HEK293 (cell line): Measurements from ENCODE around the gene GADD45G.

ENCODE experiments used
- GLI2 ChIP-seq: fragments of 450-650 bp; formaldehyde crosslinking; IDR thresholded peaks from 2 replicates; pipeline ENCODE4; 2017; ENCODE audit warnings: missing biosample characterization, missing genetic modification characterization, low read depth, borderline replicate concordance
- KLF17 ChIP-seq: fragments of 450-650 bp; formaldehyde crosslinking; IDR thresholded peaks from 2 replicates; pipeline ENCODE4 v1.5.1; 2016; ENCODE audit warnings: missing biosample characterization, missing genetic modification characterization
- KLF8 ChIP-seq: fragments of 450-650 bp; formaldehyde crosslinking; IDR thresholded peaks from 2 replicates; pipeline ENCODE4 v1.5.1; 2016; ENCODE audit warnings: missing biosample characterization, missing genetic modification characterization
- SCRT2 ChIP-seq: fragments of 450-650 bp; formaldehyde crosslinking; IDR thresholded peaks from 2 replicates; pipeline ENCODE4 v1.5.1; 2016; ENCODE audit warnings: missing biosample characterization, missing genetic modification characterization
- ZBTB21 ChIP-seq: fragments of 450-650 bp; formaldehyde crosslinking; IDR thresholded peaks from 2 replicates; pipeline ENCODE4 v1.5.1; 2017; ENCODE audit warnings: missing biosample characterization, missing genetic modification characterization
- ZBTB44 ChIP-seq: fragments of 450-650 bp; IDR thresholded peaks from 2 replicates; pipeline ENCODE4 v1.5.1; 2018; ENCODE audit warnings: missing biosample characterization, mild to moderate bottlenecking, missing genetic modification characterization
- ZBTB49 ChIP-seq: fragments of 450-650 bp; formaldehyde crosslinking; IDR thresholded peaks from 2 replicates; pipeline ENCODE4 v1.5.1; 2016; ENCODE audit warnings: missing biosample characterization, missing genetic modification characterization, low read depth
- ZBTB8A ChIP-seq: fragments of 450-650 bp; formaldehyde crosslinking; IDR thresholded peaks from 2 replicates; pipeline ENCODE4 v1.5.1; 2016; ENCODE audit warnings: missing biosample characterization, missing genetic modification characterization
- ZFP41 ChIP-seq: fragments of 450-650 bp; formaldehyde crosslinking; IDR thresholded peaks from 2 replicates; pipeline ENCODE4 v1.5.1; 2016; ENCODE audit warnings: missing biosample characterization, missing genetic modification characterization, borderline replicate concordance
- ZNF121 ChIP-seq: fragments of 450-650 bp; formaldehyde crosslinking; IDR thresholded peaks from 2 replicates; pipeline ENCODE4 v1.5.1; 2016; ENCODE audit warnings: missing biosample characterization, missing genetic modification characterization
- ZNF214 ChIP-seq: fragments of 450-650 bp; formaldehyde crosslinking; IDR thresholded peaks from 2 replicates; pipeline ENCODE4 v1.5.1; 2017; ENCODE audit warnings: missing biosample characterization, mild to moderate bottlenecking, missing genetic modification characterization, borderline replicate concordance
- ZNF37A ChIP-seq: fragments of 450-650 bp; IDR thresholded peaks from 2 replicates; pipeline ENCODE4 v1.5.1; 2018; ENCODE audit warnings: missing biosample characterization, missing genetic modification characterization
- ZNF394 ChIP-seq: fragments of 450-650 bp; formaldehyde crosslinking; IDR thresholded peaks from 2 replicates; pipeline ENCODE4 v1.5.1; 2016; ENCODE audit warnings: missing biosample characterization, missing genetic modification characterization, mild to moderate bottlenecking, moderate library complexity, borderline replicate concordance
- ZNF549 ChIP-seq: fragments of 450-650 bp; IDR thresholded peaks from 2 replicates; pipeline ENCODE4 v1.5.1; 2018; ENCODE audit warnings: missing biosample characterization, missing genetic modification characterization, mild to moderate bottlenecking, inconsistent platforms, moderate library complexity
- ZNF558 ChIP-seq: fragments of 450-650 bp; formaldehyde crosslinking; IDR thresholded peaks from 2 replicates; pipeline ENCODE4 v1.5.1; 2016; ENCODE audit warnings: missing biosample characterization, missing genetic modification characterization
- ZNF561 ChIP-seq: fragments of 450-650 bp; IDR thresholded peaks from 2 replicates; pipeline ENCODE4 v1.5.1; 2018; ENCODE audit warnings: missing biosample characterization, missing genetic modification characterization, borderline replicate concordance
- ZNF580 ChIP-seq: fragments of 450-650 bp; formaldehyde crosslinking; IDR thresholded peaks from 2 replicates; pipeline ENCODE4 v1.5.1; 2016; ENCODE audit warnings: missing biosample characterization, missing genetic modification characterization
- ZNF600 ChIP-seq: fragments of 450-650 bp; formaldehyde crosslinking; IDR thresholded peaks from 2 replicates; pipeline ENCODE4 v1.5.1; 2016; ENCODE audit warnings: missing biosample characterization, missing genetic modification characterization
- ZNF654 ChIP-seq: fragments of 450-650 bp; formaldehyde crosslinking; IDR thresholded peaks from 2 replicates; pipeline ENCODE4 v1.5.1; 2016; ENCODE audit warnings: low read depth, missing biosample characterization, missing genetic modification characterization
- ZNF777 ChIP-seq: fragments of 450-650 bp; formaldehyde crosslinking; IDR thresholded peaks from 2 replicates; pipeline ENCODE4 v1.5.1; 2017; ENCODE audit warnings: missing biosample characterization, missing genetic modification characterization, borderline replicate concordance
- ZNF830 ChIP-seq: fragments of 450-650 bp; IDR thresholded peaks from 2 replicates; pipeline ENCODE4 v1.5.0; 2018; ENCODE audit warnings: missing biosample characterization, missing genetic modification characterization, low read depth, mild to moderate bottlenecking, moderate library complexity
- ZSCAN23 ChIP-seq: fragments of 450-650 bp; formaldehyde crosslinking; IDR thresholded peaks from 2 replicates; pipeline ENCODE4 v1.5.1; 2016; ENCODE audit warnings: missing biosample characterization, missing genetic modification characterization

Gene GADD45G

GRCh38 chr9:89603767-89604665, 796 bp upstream of the GADD45G start (continued):
- TF ChIP-seq ZNF549 (tag by site-specific recombination) = no peak
- TF ChIP-seq SCRT2 (tag by site-specific recombination) = no peak
- TF ChIP-seq ZNF830 (tag by site-specific recombination) = no peak
- peak; percentile 37; the same call in 1 of the 2 replicates for TF ChIP-seq ZNF561
- TF ChIP-seq ZNF394 (tag by site-specific recombination) = no peak
- TF ChIP-seq ZBTB44 = peak; percentile 37; the same call in 1 of the 2 replicates
- TF ChIP-seq ZNF580 = no peak
- TF ChIP-seq ZBTB8A (tag by site-specific recombination) = peak; percentile 42; the same call in 1 of the 2 replicates
- TF ChIP-seq ZNF600 (tag by site-specific recombination) = 0 out of 2 replicates have a peak, but pooled peaks have one; percentile 15
- TF ChIP-seq ZNF558 (tag by site-specific recombination) = no peak
- no peak for TF ChIP-seq ZSCAN23 (tag by site-specific recombination)
- no peak for TF ChIP-seq KLF8 (tag by site-specific recombination)
- TF ChIP-seq GLI2 (tag by site-specific recombination) = no peak
- TF ChIP-seq ZNF654 (tag by site-specific recombination) = peak; percentile 26
- TF ChIP-seq ZBTB21 (tag by site-specific recombination) = no peak
- TF ChIP-seq ZFP41 (tag by site-specific recombination) = no peak
- TF ChIP-seq ZNF37A (tag by site-specific recombination) = no peak
- no peak for TF ChIP-seq KLF17 (tag by site-specific recombination)
- peak; percentile 91 for TF ChIP-seq ZNF121 (tag by site-specific recombination)
- no peak for TF ChIP-seq ZBTB49 (tag by site-specific recombination)
- TF ChIP-seq ZNF777 (tag by site-specific recombination) = peak; percentile 59; the same call in 1 of the 2 replicates
- TF ChIP-seq ZNF214 (tag by site-specific recombination) = no peak
